ENCODE data around the gene SLC12A6.
"Not testable (repeated sequence)": the region's sequence is repeated elsewhere in the genome, so short reads cannot be mapped to it uniquely, and the experiment has no call there.

Gene SLC12A6

GRCh38 chr15:34248190-34248589 is 89.4 kb downstream of the SLC12A6 start:
- no peak for DNase-seq

DNA sequence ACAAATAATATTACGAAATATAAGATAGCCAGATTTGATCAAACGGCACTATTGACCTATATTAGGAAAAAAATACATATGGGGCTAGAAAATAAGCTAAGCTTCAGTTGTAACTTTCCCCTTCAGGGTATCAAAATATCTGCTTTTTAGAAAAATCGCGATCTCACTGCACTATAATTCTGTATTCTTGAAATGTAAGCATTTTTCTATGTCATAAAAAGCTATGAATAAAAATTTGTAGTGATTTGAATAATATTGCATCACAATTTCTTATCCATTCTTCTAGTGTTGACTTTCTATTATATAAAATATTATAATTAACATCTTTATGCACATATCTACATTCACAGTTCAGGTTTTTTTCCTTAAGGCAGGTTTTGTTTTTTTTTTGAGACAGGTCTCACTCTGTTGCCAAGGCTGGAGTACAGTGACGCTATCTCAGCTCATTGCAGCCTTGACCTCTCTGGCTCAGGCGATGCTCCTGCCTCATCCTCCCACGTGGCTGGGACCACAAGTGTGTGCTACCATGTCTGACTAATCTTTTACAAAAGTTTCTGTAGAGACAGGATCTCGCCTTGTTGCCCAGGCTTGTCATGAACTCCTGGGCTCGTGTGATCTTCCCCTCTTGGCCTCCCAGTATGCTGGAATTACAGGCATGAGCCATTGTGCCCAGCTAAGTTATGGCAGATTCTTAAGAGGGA is 91.2 kb downstream of the SLC12A6 start:
- DNase-seq = no peak

- no peak for DNase-seq
These were observed 94.4 kb downstream of the SLC12A6 start for GRCh38 chr15:34243226-34243625.

GRCh38 chr15:34242331-34242710 is 95.3 kb downstream of the SLC12A6 start:
- DNase-seq = no peak

- peak; percentile 15 for DNase-seq
These were observed 95.9 kb downstream of the SLC12A6 start for GRCh38 chr15:34241376-34242330.

- DNase-seq = no peak
These were observed 97.0 kb downstream of the SLC12A6 start for GRCh38 chr15:34240537-34240936.

GRCh38 chr15:34239151-34239808 is 98.3 kb downstream of the SLC12A6 start:
- DNase-seq = no peak

DNA sequence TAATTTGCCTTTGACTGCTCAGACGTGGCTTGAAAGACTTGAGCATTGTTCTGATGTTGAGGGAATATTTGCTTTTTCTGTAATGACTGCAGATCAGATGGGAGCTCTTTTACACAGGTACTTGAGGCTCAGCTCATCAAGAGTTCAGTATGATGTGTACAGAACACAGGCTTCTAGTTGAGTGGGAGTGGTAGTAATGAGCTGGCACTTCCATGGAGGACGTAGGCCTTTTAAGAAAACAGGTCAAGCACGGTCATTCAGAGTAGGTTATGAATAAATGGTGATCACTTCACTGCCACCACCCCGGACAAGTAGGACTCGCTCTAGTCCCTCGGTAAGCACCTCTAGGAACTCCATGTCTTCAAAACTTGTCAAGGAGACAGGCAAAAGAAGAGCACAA is 104.0 kb downstream of the SLC12A6 start:
- DNase-seq = no peak

- no peak for DNase-seq
These were observed 113.5 kb downstream of the SLC12A6 start for GRCh38 chr15:34223904-34224596.

DNA sequence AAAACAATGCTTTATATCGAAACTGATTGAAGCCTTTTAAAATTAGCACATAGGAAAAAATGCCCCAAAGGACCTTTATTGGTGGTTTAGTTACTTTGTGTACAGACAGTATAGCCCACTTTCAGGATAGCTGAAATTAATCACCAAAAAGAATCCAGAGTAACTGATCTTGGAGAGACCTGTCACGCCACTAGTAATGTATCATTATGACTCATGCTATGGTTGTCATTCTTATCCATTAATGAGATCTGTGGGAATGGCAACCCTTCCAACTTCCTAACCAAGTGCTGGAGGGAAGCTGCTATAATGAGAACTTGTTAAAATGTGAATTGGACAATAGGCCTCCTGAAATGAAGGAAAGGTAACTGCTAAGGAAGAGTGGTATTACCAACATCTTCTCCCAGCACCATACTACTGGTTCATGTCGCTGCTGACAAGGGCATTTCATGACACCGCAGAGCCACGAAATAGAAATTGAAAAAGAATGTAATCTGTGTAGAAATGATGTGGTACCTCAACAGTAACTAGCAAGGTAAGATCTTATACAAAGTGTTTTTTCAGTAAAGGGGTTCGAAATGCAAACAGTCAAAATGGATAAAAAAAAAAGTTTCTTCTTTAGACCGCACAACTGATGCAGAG is 119.9 kb downstream of the SLC12A6 start:
- DNase-seq = no peak

GRCh38 chr15:34216527-34217270 is 120.9 kb downstream of the SLC12A6 start:
- DNase-seq = no peak

DNA sequence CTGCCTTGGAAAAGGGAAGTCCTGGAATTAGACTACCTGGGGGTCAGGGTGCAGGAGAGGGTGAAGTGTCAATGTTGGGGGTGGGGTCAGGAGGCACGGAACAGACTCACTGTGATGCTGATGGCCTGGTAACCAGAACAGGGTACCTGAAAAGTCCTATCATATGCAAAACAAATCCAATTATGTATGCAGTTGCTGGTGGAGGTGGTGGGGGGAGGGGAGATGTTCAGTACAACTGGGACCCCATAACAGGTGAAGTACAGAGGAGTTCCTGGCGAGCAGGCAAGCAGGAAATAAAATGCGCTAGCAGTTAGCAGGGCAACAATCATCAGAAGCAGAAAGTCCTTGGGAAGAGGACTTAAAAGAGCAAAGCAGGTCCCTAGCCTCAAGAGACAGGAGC is 123.4 kb downstream of the SLC12A6 start:
- DNase-seq = no peak

DNA sequence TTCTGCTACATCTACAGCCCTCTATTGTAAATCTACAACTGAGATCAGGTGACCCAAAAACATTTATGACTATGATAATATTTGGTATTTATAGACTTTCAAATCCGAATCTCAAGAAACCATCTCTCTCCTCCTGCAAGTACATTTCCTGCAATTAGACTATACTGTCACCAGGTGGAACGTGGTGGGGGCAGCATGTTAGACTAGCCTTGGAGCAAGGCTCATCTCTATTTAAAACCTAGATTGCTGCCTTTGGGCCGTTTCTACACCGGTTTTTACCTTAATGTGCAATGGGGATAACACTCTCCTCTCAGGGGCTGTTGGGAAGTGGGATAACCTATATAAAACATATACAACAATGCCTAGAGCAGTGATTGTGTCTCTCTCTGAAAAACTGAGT is 123.9 kb downstream of the SLC12A6 start:
- DNase-seq = no peak

GRCh38 chr15:34209421-34210282 is 127.9 kb downstream of the SLC12A6 start, which contains the start of gene KATNBL1:
Gene KATNBL1, minus strand, starts transcription at chr15:34210096. Its CDS starts 46,420 bp downstream, at chr15:34163676.
- DNase-seq = peak; percentile 94

GRCh38 chr15:34206011-34206410 is 131.6 kb downstream of the SLC12A6 start:
- no peak for DNase-seq

DNA sequence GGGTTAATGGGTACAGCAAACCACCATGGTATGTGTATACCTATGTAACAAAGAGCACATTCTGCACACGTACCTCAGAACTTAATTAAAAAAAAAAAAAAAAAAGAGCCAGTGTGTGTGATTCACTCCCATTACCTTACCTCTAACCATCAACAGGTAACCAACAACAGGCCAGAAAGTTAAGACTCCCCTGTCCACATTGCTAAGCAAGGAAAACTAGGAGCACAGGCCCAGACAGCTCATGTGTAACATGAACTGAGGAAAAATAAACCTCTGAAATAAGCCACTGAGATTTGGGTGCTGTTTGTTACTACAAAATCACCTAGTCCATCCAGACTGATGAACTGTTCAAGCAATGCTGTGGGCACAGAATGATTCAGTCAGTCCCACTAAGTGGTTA is 133.6 kb downstream of the SLC12A6 start:
- DNase-seq = no peak

DNA sequence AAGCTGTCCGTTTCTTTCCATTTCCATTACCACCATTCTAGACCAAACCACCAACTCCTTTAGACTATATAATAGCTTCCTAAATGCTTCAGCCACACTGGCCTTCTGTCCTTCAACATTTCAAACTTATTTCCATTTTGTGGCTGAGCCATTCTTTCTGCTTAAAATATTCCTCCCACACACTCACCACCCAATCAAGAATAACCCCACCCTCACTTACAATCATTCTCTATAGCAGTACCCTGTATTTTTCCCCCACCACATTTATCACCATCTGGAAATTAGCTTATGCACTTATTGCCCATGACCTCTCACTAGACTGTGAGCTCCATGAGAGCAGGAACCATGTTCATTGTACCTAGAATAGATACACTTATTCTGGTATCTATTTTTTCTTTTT is 134.3 kb downstream of the SLC12A6 start:
- DNase-seq = no peak

- not testable (repeated sequence) for DNase-seq
These were observed 144.3 kb downstream of the SLC12A6 start for GRCh38 chr15:34193272-34193671.

DNA sequence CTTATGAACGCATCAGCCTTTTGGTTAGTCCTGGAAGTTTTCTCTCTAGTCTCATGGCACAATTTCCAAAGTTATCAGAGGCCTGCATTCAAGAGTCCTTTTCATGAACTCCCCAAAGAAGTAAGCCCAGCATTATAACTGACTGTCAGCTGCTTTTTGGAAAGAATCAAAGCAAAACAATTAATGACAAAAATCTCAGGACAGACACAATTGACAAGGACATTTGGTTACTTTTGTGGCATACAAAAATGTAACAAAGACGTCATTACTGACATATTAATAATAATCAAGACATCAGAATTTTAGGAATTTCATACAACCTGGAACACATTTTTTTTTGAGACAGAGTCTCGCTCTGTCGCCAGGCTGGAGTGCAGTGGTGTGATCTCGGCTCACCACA is 148.9 kb downstream of the SLC12A6 start:
- no peak for DNase-seq

DNA sequence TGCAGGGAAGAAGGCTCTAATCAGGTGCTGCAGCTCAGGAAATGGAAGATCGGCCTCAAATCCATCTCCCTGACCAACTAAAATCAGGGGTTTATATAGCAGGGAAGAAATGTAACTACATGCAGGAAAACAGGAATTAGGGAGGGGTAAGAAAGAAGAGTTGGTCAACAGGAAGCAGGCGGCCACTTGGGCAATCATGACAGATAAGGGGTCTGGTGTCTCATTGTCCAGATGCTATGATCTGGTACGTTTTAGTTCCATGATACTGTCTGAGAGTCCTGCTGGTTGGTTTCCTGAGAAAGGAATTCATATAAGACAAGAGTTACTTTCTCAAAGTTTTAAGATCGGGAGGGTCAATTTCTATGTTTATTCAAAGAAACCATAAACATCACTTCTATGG is 151.9 kb downstream of the SLC12A6 start:
- no peak for DNase-seq

GRCh38 chr15:34182942-34183341 is 154.6 kb downstream of the SLC12A6 start:
- DNase-seq = no peak

Measured in COR-L47 (cell line).